Brain microvascular endothelial cell (primary cell): ENCODE results near the gene COP1.

Experiments used
- DNase-seq: peaks from one replicate; pipeline ENCODE4 v3.0.0-alpha.2; 2020
- H3K27ac ChIP-seq: fragments of 250-450 bp; sonication (Bioruptor Pico); 2 replicates; pipeline ENCODE4 v1.5.1; 2020; ENCODE audit warnings: mild to moderate bottlenecking, moderate library complexity
- H3K27me3 ChIP-seq: fragments of 250-450 bp; sonication (Bioruptor Pico); replicated peaks from 2 replicates; pipeline ENCODE4 v1.5.1; 2020; ENCODE audit warnings: mild to moderate bottlenecking
- H3K36me3 ChIP-seq: fragments of 250-450 bp; sonication (Bioruptor Pico); replicated peaks from 2 replicates; pipeline ENCODE4 v1.5.1; 2020; ENCODE audit warnings: mild to moderate bottlenecking
- H3K4me3 ChIP-seq: 2 replicates; pipeline ENCODE4 v1.5.1; 2011; ENCODE audit warnings: low read depth, mild to moderate bottlenecking, control low read depth, low read length, moderate library complexity
- CTCF ChIP-seq: IDR thresholded peaks from 2 replicates; pipeline ENCODE4 v1.5.1; 2011; ENCODE audit warnings: low read depth, mild to moderate bottlenecking, moderate library complexity, low read length, control low read depth, inconsistent platforms; ENCODE audit errors: missing control alignments
- in situ Hi-C: cut with HindIII; loops from 2 replicates; pipeline ENCODE4 v1.10.0; 2017; ENCODE audit warnings: low sequenced_read_pairs, low pct_ligation_motif_present

Gene COP1

DNA sequence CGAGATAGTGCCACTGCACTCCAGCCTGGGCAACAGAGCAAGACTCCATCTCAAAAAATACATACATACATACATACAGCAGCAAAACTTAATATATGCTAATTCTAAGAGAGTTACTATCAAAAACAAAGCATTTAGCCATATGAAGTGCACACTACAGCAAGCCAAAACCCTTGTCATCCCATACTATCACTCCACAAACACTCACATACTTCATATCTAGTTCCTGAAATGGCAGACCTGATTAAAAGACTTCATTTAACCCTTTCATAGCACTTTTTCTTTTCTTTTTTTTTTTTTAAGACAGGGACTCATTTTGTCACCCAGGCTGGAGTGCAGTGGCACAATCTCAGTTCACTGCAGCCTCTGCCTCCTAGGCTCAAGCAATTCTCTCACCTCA, 65.6 kb downstream of the COP1 start:
- Histone ChIP-seq H3K4me3 (no peak overlapping the region), H3K36me3 (no peaks in the 10 kb centered on the region), H3K27me3 (no peaks in the 10 kb centered on the region), H3K27ac (no peak overlapping the region)
- no peak for TF ChIP-seq CTCF
- DNase-seq: no peak
- in situ Hi-C loops: no loop called here

DNA sequence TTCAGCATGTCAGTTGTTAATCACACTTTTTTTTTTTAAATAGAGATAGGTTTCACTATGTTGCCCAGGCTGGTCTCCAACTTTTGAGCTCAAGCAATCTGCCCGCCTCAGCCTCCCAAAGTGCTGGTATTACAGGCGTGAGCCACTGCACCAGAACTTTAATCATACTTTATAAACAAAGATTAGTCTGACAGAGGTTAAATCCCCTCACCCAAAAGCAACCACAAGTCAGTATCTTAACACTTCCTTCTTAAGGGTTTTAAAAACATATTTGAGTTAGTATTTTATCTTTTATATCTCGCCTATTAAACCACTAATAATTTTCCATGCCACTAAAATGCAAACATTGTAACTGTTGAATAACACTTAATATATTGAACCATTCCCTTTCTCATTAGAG, 70.2 kb downstream of the COP1 start:
- no peak overlapping the region for H3K4me3 ChIP-seq
- no peak for TF ChIP-seq CTCF
- in situ Hi-C loops: no loop called here
- no peak for DNase-seq
- H3K27me3 ChIP-seq: no peaks in the 10 kb centered on the region
- H3K36me3 ChIP-seq: no peaks in the 10 kb centered on the region
- H3K27ac ChIP-seq: no peak overlapping the region

DNA sequence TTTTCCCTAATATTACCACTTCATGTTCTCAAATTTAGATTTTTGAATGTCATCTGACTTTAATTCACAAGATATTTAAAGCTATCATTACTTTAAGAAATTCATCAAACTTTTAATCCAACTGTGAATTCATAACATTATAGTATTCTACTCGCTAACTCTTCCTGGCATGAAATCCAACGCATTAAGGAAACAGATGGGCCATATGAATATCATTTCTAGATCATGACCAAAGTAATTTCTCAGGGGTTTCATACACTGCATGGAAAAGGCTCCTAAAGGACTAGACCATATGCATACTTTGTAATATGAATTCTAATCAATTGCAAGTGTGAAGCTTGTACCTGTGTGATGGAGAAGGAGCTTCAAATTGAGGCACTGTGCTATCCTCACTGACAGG, 72.4 kb downstream of the COP1 start:
- no peak for TF ChIP-seq CTCF
- Histone ChIP-seq H3K4me3 (no peak overlapping the region), H3K36me3 (no peaks in the 10 kb centered on the region), H3K27me3 (no peaks in the 10 kb centered on the region), H3K27ac (no peak overlapping the region)
- DNase-seq: no peak
- in situ Hi-C loops: no loop called here

DNA sequence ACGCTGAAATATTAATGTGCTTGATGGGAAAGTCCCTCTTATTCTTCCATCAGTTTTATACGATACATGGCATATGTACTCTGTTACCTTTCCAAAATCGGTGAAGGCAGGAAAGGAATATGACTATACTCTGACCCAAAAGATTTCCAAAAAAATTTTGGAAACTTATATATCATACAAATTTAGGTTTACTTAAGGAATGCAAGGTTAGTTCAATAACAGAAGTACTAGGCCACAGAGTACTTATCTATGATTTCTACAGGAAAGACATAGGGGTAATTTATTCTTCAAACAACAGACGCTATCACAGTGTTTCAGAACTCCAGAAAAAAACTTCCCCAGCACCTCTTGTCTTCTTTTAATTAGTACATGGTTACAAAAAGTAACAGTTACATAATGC, 84.8 kb downstream of the COP1 start:
- Histone ChIP-seq H3K27me3 (no peaks in the 10 kb centered on the region), H3K36me3 (no peaks in the 10 kb centered on the region), H3K4me3 (no peak overlapping the region), H3K27ac (no peak overlapping the region)
- in situ Hi-C loops: no loop called here
- no peak for DNase-seq
- TF ChIP-seq CTCF: no peak

GRCh38 chr1:176119549-176119948, 87.5 kb downstream of the COP1 start:
- peak; percentile 18 for TF ChIP-seq CTCF
- H3K27ac ChIP-seq: no peak overlapping the region
- H3K36me3 ChIP-seq: no peaks in the 10 kb centered on the region
- H3K27me3 ChIP-seq: no peaks in the 10 kb centered on the region
- DNase-seq: no peak
- in situ Hi-C loops: no loop called here
- no peak overlapping the region for H3K4me3 ChIP-seq

DNA sequence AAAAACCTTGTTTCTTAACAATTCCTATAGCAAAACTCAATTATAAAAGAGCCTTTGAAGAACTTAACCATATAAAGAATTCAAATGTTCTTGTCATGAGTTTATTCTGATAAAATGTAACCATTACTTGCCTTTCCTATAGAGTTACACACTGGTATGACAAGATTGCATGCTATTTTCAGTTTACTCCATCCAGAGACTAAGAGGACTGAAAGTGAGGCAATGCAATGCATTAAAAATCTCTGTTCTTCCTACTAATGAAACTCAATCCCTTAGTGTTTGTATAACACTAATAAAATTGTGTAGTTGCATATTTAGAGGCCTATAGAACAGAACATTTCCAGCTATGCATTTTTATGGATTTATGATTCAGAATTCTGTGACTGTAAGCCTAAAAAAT, 88.1 kb downstream of the COP1 start:
- no peak overlapping the region for H3K4me3 ChIP-seq
- H3K27me3 ChIP-seq: no peaks in the 10 kb centered on the region
- DNase-seq: no peak
- no peaks in the 10 kb centered on the region for H3K36me3 ChIP-seq
- in situ Hi-C loops: no loop called here
- no peak for TF ChIP-seq CTCF
- no peak overlapping the region for H3K27ac ChIP-seq
